SU-DHL-6 (cell line): ENCODE data around the gene FOXO6.

Experiments
- H2AFZ ChIP-seq: fragments of 200-600 bp; sonication (generic); 2 replicates; pipeline ENCODE4 v1.6.1; 2014; ENCODE audit warnings: low read depth, mild to moderate bottlenecking, moderate library complexity, mixed read lengths, antibody characterized with exemption, low read length; ENCODE audit not compliant: severe bottlenecking
- H3F3A ChIP-seq: fragments of 200-600 bp; shearing (Covaris generic); 2 replicates; pipeline ENCODE4 v1.6.0; 2016; ENCODE audit warnings: antibody characterized with exemption, mild to moderate bottlenecking; ENCODE audit not compliant: insufficient read depth
- H3K27ac ChIP-seq: fragments of 200-600 bp; sonication (generic); 2 replicates; pipeline ENCODE4 v1.5.1; 2016; ENCODE audit warnings: low read depth, mild to moderate bottlenecking, low read length, moderate library complexity, mixed read lengths
- H3K27me3 ChIP-seq: fragments of 200-600 bp; sonication (generic), shearing (Covaris generic); 2 replicates; pipeline ENCODE4 v1.6.0; 2014; ENCODE audit warnings: mild to moderate bottlenecking, low read length
- H3K36me3 ChIP-seq: fragments of 200-600 bp; sonication (generic); 2 replicates; pipeline ENCODE4 v1.6.1; 2014; ENCODE audit warnings: mild to moderate bottlenecking, low read length, mixed read lengths
- H3K4me2 ChIP-seq: fragments of 300-600, 200-600 bp; shearing (Covaris generic), sonication (generic); 2 replicates; pipeline ENCODE4 v1.6.0; 2014; ENCODE audit warnings: low read length, low read depth, mild to moderate bottlenecking; ENCODE audit not compliant: poor library complexity, severe bottlenecking
- H3K4me3 ChIP-seq: fragments of 200-600 bp; sonication (generic); 2 replicates; pipeline ENCODE4 v1.5.1; 2014; ENCODE audit warnings: antibody characterized with exemption, low read length, mild to moderate bottlenecking, mixed read lengths; ENCODE audit not compliant: insufficient read depth, poor library complexity, severe bottlenecking
- H3K79me2 ChIP-seq: fragments of 200-600 bp; sonication (generic); 2 replicates; pipeline ENCODE4 v1.6.1; 2014; ENCODE audit warnings: mild to moderate bottlenecking, low read length, moderate library complexity; ENCODE audit not compliant: insufficient read depth
- H3K9ac ChIP-seq: fragments of 200-600 bp; sonication (generic); 2 replicates; pipeline ENCODE4 v1.7.0; 2014; ENCODE audit warnings: mild to moderate bottlenecking, low read length
- H3K9me2 ChIP-seq: fragments of 200-600 bp; sonication (generic); replicated peaks from 2 replicates; pipeline ENCODE4 v1.6.1; 2014; ENCODE audit warnings: low read length; ENCODE audit not compliant: insufficient read depth
- H3K9me3 ChIP-seq: fragments of 200-600 bp; sonication (generic); 2 replicates; pipeline ENCODE4 v1.6.1; 2014; ENCODE audit warnings: low read length, mixed read lengths; ENCODE audit not compliant: insufficient read depth
- H4K20me1 ChIP-seq: fragments of 200-600 bp; sonication (generic); 2 replicates; pipeline ENCODE4 v1.6.1; 2014; ENCODE audit warnings: low read depth, mild to moderate bottlenecking, antibody characterized with exemption, low read length, moderate library complexity, mixed read lengths
- EZH2phosphoT487 ChIP-seq: fragments of 200-600 bp; sonication (generic), shearing (Covaris generic); conservative IDR thresholded peaks from 2 replicates; pipeline ENCODE4 v1.6.1; 2018; ENCODE audit warnings: mild to moderate bottlenecking, antibody characterized with exemption, low read length, moderate library complexity, mixed read lengths
- TF ChIP-seq, protein P1 (sequence below): fragments of 200-600 bp; sonication (generic); IDR thresholded peaks from one replicate; pipeline ENCODE4 v1.5.1; 2017; ENCODE audit warnings: antibody characterized with exemption, mild to moderate bottlenecking, low read length, moderate library complexity; ENCODE audit not compliant: insufficient read depth, poor library complexity, severe bottlenecking

The FOXO6 gene

DNA sequence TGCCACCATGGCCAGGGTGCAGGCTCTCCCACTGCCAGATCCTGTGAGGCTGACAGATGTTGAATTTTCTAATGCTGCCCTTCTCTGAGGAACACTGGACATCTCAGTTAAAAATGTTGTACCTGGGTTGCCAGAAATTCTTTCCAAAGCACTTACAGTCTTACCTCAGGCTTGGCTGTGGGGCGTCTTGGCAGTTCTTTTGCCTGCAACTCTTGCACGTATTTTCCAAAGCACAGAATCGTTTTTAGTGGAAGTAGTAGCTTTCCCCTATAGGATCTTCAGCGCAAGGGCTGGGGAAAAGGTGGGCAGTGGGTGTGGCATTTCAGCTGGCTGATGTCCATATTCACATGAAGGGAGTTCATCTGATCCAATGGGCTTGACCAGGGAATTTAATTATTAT is 69.3 kb downstream of the FOXO6 start:
- Histone ChIP-seq H3F3A (no peaks in the 10 kb centered on the region), H3K9me2 (no peaks in the 10 kb centered on the region), H3K36me3 (no peaks in the 10 kb centered on the region), H3K79me2 (no peaks in the 10 kb centered on the region), H3K9ac (no peak overlapping the region), H3K9me3 (no peaks in the 10 kb centered on the region), H3K4me2 (no peak overlapping the region), H3K4me3 (no peak overlapping the region), H3K27me3 (no peaks in the 10 kb centered on the region), H4K20me1 (no peaks in the 10 kb centered on the region), H2AFZ (no peak overlapping the region), H3K27ac (no peak overlapping the region)
- TF ChIP-seq, protein P1, sequence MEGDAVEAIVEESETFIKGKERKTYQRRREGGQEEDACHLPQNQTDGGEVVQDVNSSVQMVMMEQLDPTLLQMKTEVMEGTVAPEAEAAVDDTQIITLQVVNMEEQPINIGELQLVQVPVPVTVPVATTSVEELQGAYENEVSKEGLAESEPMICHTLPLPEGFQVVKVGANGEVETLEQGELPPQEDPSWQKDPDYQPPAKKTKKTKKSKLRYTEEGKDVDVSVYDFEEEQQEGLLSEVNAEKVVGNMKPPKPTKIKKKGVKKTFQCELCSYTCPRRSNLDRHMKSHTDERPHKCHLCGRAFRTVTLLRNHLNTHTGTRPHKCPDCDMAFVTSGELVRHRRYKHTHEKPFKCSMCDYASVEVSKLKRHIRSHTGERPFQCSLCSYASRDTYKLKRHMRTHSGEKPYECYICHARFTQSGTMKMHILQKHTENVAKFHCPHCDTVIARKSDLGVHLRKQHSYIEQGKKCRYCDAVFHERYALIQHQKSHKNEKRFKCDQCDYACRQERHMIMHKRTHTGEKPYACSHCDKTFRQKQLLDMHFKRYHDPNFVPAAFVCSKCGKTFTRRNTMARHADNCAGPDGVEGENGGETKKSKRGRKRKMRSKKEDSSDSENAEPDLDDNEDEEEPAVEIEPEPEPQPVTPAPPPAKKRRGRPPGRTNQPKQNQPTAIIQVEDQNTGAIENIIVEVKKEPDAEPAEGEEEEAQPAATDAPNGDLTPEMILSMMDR: no peak
- TF ChIP-seq EZH2phosphoT487: no peak

DNA sequence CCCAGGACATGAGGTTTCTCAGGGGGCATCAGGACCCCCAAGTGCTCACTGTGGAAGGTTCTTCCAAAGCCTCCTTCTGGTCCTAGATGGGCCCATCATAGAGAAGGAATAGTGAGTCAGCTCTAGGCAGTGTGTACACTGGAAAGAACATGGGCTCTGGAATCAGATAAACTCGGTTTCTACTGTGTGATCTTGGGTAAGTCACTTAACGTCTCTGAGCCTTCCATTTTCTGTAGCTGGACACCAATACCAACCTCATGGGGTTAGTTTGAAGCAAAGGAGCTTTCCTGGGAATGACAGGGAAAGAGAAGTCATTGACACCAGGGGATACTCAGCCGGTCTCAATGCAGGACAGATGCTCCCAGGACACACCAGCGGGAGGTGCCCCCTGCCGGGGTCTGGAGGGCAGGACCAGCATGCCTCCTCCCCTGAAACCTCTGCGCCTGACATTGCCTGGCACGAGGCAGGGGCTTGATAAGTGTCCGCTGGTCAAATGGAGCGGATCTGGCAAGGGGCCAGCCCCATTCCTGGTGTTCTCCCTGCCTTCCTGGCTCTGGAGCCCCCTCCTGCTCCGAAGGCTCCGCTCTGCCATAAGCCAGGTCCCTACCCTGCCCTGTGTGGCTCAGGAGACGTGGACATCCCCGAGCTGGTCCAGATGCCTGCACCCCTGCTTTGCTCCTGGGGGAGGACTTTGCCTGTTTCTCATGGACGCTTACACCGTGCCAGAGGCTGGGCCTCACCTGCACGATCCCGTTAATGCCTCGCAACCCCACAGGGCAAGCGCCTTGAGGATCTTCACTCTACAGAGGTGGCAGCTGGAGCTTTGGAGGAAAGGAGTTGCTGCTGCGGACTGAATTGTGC is 70.5 kb downstream of the FOXO6 start:
- no peaks in the 10 kb centered on the region for H3K9me3 ChIP-seq
- no peak overlapping the region for H3K4me2 ChIP-seq
- no peaks in the 10 kb centered on the region for H4K20me1 ChIP-seq
- no peaks in the 10 kb centered on the region for H3K27me3 ChIP-seq
- TF ChIP-seq EZH2phosphoT487: no peak
- TF ChIP-seq, protein P1: no peak
- no peaks in the 10 kb centered on the region for H3F3A ChIP-seq
- no peaks in the 10 kb centered on the region for H3K9me2 ChIP-seq
- H3K4me3 ChIP-seq: no peak overlapping the region
- no peak overlapping the region for H2AFZ ChIP-seq
- H3K9ac ChIP-seq: no peak overlapping the region
- H3K79me2 ChIP-seq: no peaks in the 10 kb centered on the region
- H3K27ac ChIP-seq: no peak overlapping the region
- no peaks in the 10 kb centered on the region for H3K36me3 ChIP-seq
